Embryonic facial prominence (tissue), 1 donor: ENCODE results near the gene CD320.
"Not testable (repeated sequence)": the region's sequence is repeated elsewhere in the genome, so short reads cannot be mapped to it uniquely, and the experiment has no call there.

Source experiments
- DNase-seq: peaks from one replicate; pipeline ENCODE4 v3.0.0-alpha.2; 2016; ENCODE audit errors: extremely low spot score

Gene CD320

GRCh38 chr19:8333767-8334457, 25.8 kb upstream of the CD320 start:
- no peak for DNase-seq

GRCh38 chr19:8332976-8333766, 25.0 kb upstream of the CD320 start:
- DNase-seq, result no peak

- no peak for DNase-seq
Observed at GRCh38 chr19:8331263-8331845, 23.2 kb upstream of the CD320 start.

GRCh38 chr19:8329996-8330395, 21.8 kb upstream of the CD320 start:
- no peak for DNase-seq

DNA sequence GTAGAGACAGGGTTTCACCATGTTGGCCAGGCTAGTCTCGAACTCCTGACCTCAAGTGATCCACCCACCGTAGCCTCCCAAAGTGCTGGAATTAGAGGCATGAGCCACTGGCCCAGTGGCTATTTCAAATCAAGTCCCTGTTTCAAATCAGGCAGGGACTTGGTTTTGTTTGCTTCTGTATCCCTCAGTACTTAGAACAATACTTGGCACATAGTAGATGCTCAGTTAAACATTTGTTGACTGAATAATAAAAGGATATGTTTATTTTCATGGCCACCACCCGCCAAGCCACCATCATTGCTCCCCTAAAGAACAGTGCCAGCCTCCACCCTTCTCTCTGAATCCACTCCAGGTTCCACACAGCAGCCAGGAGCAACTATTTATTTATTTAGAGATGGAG, 17.3 kb upstream of the CD320 start:
- no peak for DNase-seq

- DNase-seq, result no peak
Observed at GRCh38 chr19:8324186-8325050, 16.3 kb upstream of the CD320 start.

- DNase-seq, result no peak
Observed at GRCh38 chr19:8323781-8324185, 15.6 kb upstream of the CD320 start.

DNA sequence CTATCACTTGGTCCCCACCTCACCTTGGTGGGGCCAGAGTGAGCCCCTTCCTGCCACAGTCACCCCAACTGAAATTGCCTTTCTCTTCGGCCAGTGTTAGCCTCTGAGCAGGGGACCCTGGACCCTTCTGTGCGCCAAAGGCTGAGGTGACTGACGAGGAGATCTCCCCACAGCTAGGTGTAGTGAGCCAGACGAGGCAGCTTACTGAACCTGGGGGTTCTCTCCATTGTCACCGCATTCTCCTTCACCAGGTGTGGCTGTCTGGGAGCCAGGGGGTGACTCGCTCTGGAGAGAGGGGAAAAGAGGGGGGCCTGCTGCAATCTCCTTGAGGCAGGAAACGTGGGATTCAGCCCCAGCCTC, 14.5 kb upstream of the CD320 start:
- DNase-seq, result no peak

- no peak for DNase-seq
Observed at GRCh38 chr19:8321986-8322637, 14.0 kb upstream of the CD320 start.

DNA sequence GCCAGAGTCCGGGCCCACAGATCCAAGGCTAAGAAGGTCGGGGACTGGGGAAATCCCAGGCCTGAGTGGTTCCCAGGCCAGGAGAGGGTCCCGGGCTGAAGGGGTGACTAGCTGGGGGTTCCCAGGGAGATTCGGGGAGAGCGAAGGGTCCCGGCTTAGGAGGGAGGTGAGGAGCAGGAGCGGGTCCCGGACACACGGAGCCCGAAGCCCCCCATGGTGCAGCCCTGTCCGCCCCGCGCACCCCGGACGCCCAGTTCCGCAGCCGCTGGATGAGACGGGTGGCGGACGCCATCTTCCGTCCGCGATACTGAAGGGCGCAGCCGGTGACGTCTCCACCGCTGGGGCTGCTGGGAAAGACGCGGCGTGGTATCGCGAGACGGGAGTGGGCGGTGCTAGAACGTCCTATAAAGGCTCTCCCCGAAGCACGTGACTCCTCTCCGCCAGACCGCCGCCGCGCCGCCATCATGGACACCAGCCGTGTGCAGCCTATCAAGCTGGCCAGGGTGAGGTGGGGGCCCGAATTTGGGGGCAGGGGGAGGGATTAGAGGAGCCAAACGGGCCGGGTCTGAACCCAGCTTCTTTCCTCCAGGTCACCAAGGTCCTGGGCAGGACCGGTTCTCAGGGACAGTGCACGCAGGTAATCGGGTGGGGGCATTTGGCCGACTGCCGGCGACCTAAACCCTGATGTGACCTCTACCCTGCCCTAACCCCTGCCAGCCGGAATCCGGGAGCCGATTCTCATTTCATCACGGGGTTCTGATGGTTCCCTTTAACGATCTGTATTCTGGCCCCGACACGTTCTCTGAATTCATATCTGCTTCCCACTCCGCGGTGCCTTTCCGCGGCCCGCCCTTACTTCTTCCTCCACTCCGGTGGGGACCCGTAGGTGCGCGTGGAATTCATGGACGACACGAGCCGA, 13.2 kb upstream of the CD320 start, which contains the start of the genes NDUFA7 and RPS28:
Gene NDUFA7 (minus strand): TSS at position 309 of the 919 bp plus-strand sequence. CDS start 17 bp downstream, at position 292.
Gene RPS28 (plus strand): TSS at position 430 of the 919 bp plus-strand sequence. CDS start 35 bp downstream, at position 465.
- peak; percentile 98 for DNase-seq

DNA sequence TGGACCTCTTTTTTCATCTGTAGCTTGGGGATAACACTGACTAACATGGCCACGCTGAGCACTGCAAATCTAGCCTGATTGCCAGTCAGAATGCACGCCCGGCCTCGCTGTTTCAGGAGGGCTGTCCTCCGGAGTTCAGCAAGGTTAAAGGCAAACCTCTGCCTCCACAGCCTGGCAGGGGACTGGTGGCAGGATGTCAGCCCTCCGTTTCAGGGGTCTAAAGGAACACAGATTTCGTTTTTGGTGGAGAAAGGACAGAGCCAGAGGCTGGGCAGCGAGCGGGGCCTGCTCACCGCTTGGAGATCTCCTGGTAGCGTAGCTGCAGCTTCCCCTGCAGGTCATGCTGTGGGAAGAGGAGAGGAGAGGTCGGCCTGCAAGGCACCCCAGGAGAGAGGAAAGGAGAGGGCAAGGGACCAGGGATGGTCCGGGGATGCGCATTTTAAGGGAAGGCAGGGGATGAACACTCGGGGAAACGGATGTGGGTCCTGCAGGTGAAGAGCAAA, 12.5 kb upstream of the CD320 start:
- no peak for DNase-seq

GRCh38 chr19:8319807-8320520, 11.8 kb upstream of the CD320 start:
- DNase-seq, result no peak

GRCh38 chr19:8318835-8319234, 10.7 kb upstream of the CD320 start:
- DNase-seq, result not testable (repeated sequence)

DNA sequence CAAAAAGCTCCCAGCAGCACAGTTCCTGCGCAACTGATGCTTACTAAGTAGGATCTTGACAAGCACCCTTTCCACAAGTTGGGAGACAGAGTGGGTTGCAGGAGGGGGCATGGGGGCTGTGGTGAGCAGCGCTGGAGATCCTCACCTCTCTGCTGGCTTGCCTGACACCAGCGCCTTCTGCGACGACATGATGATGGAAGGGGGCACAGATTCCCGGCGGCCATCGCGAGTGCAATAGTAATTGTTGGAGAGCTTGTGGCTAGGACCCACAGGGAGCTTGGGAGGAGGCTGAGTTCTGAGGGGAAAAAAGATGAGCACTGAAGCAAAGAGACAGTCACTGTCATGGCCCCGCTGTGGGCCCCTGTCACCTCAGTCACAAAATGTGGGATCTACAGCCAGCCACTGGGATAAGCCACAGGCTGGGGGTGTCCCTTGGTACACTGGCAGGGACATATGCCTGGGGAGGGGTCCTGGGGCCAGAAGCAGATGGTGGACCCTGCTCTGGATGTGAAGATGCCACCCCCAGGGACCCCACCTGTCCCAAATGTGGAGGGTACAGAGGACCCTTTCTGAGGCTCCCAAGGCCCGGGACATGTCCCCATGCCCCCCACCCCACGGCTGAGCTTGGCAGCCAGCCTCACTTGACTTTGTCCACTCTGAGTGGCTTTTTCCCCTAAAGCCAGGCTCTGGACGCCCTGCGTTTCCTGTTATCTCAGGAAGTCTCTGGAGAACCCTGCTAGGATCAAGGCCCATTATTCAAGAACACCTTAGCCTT, 8.4 kb upstream of the CD320 start:
- DNase-seq, result no peak

DNA sequence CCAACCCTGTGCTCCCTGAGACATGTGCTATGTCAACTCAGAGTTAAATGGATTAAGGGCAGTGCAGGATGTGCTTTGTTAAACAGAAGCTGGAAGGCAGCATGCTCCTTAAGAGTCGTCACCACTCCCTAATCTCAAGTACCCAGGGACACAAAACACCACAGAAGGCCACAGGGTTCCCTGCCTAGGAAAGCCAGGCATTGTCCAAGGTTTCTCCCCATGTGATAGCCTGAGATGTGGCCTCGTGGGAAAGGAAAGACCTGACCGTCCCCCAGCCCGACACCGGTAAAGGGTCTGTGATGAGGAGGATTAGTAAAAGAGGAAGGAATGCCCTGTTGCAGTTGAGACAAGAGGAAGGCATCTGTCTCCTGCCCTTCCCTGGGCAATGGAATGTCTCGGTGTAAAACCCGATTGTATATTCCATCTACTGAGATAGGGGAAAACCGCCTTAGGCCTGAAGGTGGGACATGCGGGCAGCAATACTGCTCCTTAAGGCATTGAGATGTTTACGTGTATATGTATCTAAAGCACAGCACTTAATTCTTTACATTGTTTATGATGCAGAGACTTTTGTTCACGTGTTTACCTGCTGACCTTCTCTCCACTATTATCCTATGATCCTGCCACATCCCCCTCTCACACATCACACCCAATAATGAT, 7.0 kb upstream of the CD320 start:
- DNase-seq, result not testable (repeated sequence)

GRCh38 chr19:8311461-8312260, 3.5 kb upstream of the CD320 start:
- DNase-seq, result no peak
